Skeletal muscle cell (primary cell): ENCODE data around the gene SLC1A3.

Source experiments
- DNase-seq: peaks from one replicate; pipeline ENCODE4 v3.0.0-alpha.2; 2010; ENCODE audit warnings: low read depth
- H3K4me3 ChIP-seq: 2 replicates; pipeline ENCODE4 v1.5.1; 2011; ENCODE audit warnings: low read depth, mild to moderate bottlenecking, control low read depth, low read length, moderate library complexity

The SLC1A3 gene

GRCh38 chr5:36598045-36598444 lies 8.4 kb upstream of the SLC1A3 start:
- no peak for DNase-seq
- H3K4me3 ChIP-seq, result no peak overlapping the region

GRCh38 chr5:36599986-36600779 lies 6.2 kb upstream of the SLC1A3 start:
- H3K4me3 ChIP-seq, result no peak overlapping the region
- DNase-seq, result peak; percentile 71

DNA sequence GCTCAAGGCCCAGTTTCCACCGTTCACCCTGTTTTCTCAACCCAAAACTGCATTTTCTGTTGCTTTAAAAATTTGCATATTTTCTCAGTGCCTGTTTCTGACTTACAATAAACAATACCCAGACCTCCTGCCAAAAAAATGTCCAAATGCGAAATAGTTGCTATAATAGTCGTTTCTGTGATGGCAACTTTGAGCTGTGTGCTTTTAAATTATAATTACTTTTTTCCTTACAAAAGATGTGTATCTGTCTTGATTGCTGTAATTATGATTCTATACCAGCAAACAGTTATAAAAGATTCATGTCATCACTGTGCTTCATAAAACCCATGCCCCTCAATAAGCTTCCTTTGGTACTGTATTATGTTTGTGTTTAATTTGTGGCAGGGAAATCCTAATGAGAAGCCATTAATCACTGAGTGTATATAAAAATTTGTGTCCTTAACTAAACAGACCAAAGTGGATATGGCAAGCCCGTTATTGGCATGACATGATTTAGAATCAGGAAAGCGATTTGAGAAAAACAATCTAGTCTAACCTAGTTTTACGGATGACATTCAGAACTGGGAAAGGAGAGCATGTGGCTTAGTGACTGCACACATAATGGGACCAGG lies 5.4 kb upstream of the SLC1A3 start:
- H3K4me3 ChIP-seq, result no peak overlapping the region
- DNase-seq, result no peak

- H3K4me3 ChIP-seq, result no peak overlapping the region
- no peak for DNase-seq
Measured at GRCh38 chr5:36602704-36603321, 3.6 kb upstream of the SLC1A3 start.

- DNase-seq, result no peak
- no peak overlapping the region for H3K4me3 ChIP-seq
Measured at GRCh38 chr5:36605241-36605640, 1.2 kb upstream of the SLC1A3 start.

GRCh38 chr5:36606036-36606427 lies 374 bp upstream of the SLC1A3 start:
- no peak for DNase-seq
- peak overlapping the region; percentile 72 for H3K4me3 ChIP-seq

DNA sequence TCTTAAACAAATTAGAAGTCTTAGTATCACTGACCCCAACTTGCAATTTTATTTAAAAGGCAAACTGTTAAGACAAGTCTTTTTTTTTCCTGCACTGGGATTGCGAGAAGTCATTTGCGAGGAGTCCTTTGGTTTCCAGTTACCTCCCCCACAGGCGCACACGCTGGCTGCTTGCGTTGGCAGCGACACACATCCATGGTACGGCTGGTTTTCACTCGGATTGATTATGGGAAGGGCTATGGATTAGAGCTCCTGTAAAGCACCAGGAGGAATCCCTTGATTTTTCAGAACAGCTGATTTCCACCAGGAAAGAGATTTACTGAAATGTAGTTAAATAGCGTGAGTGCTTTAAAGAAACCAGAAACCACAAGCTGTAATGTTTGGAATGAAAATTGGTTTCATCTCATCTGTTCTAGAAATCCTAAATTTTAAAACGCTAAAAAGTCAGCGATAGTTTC lies 737 bp downstream of the SLC1A3 start:
- H3K4me3 ChIP-seq, result peak overlapping the region; percentile 72
- DNase-seq, result no peak

DNA sequence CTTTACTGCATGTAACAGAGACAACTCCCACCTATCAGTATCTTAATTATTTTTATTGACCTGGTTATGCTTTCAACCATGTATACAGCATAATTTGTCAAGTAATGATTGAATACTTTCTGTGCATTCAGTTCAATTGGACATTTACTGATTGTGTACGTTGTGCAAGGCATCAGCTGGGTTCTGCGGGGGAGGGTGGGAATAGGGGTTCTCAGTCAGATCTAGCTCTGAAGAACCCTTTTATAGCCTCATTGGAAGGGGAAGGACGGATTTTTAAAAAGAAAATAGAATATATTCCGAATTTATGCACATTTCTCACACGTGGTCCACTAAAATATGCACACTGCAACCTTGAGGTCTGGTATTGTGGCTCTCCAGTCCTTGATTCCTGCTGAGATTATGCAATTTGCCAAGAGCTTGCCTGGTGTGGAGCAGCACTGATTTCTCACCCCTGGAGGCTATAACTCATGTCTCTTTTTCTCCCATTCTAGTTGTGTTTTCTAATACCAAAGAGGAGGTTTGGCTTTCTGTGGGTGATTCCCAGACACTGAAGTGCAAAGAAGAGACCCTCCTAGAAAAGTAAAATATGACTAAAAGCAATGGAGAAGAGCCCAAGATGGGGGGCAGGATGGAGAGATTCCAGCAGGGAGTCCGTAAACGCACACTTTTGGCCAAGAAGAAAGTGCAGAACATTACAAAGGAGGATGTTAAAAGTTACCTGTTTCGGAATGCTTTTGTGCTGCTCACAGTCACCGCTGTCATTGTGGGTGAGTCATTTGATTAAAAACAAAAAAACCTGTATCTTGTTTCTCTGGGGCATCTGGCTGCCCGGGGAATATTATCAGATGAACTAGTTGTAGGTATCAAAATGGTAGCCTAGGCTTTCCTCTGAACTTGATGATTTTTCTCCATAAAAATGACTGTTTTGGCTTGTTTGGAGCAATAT lies 1.7 kb downstream of the SLC1A3 start:
- peak overlapping the region; percentile 72 for H3K4me3 ChIP-seq

GRCh38 chr5:36610621-36611020 lies 4.2 kb downstream of the SLC1A3 start:
- no peak for DNase-seq
- no peak overlapping the region for H3K4me3 ChIP-seq

More for the DNA sequence above, 1.7 kb downstream of the SLC1A3 start:
- DNase-seq, result no peak

- no peak overlapping the region for H3K4me3 ChIP-seq
- DNase-seq, result no peak
Measured at GRCh38 chr5:36611520-36612274, 5.3 kb downstream of the SLC1A3 start.

GRCh38 chr5:36613241-36613640 lies 6.8 kb downstream of the SLC1A3 start:
- no peak for DNase-seq

GRCh38 chr5:36613771-36614656 lies 7.6 kb downstream of the SLC1A3 start:
- no peak overlapping the region for H3K4me3 ChIP-seq
- no peak for DNase-seq

More at GRCh38 chr5:36613241-36613640, 6.8 kb downstream of the SLC1A3 start:
- H3K4me3 ChIP-seq, result no peak overlapping the region

DNA sequence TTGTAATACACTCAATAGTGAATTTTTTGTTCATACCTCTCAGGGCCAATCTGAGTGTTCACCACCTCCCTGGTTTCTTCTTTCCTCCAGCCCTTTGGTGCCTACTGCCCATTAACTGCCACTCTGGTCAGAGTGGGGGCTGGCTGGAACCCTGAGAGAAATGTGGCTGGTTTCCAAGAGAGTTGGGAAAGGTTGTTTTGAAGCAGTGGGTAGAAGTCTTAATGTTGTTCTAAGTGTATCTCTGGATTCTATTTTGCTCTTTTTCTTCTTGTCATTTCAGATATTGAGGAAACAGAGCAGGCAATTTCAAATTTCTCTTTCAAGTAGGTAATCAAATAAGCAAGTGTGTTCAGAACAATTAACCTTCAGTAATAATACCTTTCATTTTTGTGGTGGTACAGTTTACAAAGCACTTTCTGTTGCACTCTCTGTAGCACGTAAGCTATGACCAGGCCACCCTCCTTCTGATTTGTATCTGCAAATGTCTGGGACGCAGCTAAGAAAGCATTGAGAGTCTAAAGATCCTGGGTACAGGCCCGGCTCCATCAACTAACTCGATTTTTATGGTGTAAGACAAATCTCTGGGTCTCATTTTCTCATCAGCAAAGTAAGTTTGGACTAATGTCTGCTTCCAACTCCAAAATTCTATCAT lies 8.4 kb downstream of the SLC1A3 start:
- DNase-seq, result no peak
- no peak overlapping the region for H3K4me3 ChIP-seq

DNA sequence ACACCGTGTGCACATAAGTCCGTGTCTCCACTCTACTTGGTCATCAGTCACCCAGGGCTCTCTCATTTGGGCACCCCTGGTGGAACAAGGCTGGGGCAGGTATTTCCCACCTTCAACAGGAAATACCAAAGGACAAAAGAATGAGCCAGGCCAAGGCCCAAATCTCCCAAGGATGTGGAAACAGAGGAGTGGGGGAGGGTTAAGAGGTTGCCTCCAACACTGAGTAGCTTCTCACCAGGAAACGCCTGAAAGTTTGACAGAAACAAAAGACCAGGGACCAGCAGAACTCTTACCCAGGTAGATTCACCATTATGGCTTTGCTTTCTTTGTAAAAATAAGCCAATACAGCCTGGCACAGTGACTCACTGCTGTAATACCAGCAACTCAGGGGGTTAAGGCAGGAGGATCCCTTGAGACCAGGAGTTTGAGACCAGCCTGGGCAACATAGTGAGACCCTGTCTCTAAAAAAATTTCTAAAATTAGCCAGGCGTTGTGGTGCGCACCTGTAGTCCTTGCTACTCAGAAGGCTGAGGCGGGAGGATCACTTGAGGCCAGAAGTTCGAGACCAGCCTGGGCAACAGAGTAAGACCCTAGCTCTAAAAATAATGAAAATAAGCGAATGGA lies 12.7 kb downstream of the SLC1A3 start:
- no peak for DNase-seq
- H3K4me3 ChIP-seq, result no peak overlapping the region

DNA sequence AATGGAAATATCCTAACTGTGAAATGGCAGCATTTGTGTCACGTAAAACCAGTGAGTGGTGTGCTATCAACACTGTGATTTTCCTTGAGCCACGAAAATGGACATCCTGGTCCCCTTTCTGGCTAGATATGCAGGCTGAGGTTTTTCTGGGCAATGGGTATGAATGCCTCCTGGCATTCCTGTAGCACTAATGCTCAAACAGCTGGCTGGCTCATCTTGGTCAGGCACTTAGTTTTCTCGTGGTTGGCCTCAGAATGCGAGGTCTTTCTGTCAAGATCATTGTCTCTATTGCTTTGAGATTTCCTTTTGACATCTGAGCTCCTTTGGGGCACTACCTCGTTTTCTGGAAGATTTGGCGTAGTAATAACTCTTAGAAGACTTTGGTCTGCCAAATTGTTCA lies 15.6 kb downstream of the SLC1A3 start:
- DNase-seq, result no peak
- no peak overlapping the region for H3K4me3 ChIP-seq

DNA sequence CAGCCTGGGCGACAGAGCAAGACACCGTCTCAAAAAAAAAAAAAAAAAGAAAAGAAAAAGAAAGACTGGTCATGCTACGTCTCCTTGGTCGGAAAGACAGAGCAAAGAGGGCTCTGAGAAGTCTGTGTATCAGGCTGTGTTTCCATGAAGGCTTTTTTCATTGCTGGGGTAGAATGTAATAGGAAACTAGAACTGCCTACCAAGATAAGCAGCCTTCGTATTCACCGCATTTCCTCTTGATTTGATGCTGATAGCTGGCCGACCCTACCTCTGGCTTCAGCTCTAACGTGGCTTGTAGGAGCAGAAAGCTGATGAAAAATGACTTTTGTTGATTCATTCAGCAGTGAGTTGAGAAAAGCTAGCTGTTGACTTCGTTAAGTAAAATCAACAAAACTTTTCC lies 17.4 kb downstream of the SLC1A3 start:
- no peak for DNase-seq

GRCh38 chr5:36624277-36624676 lies 17.9 kb downstream of the SLC1A3 start:
- no peak for DNase-seq

More for the DNA sequence above, 17.4 kb downstream of the SLC1A3 start:
- H3K4me3 ChIP-seq, result no peak overlapping the region

More at GRCh38 chr5:36624277-36624676, 17.9 kb downstream of the SLC1A3 start:
- no peak overlapping the region for H3K4me3 ChIP-seq
